Measurements from ENCODE around the gene ERMARD. TPM values are rescaled to one million over a fixed set of nuclear protein-coding genes. Genes with fewer than 3 reads are reported as not detected.

Gene ERMARD
- total RNA-seq, 4 donors from 2014 or later, result 14.6 to 49.1 (median 20.4) TPM

- peaks cover 10% of the 10 kb centered on the region for H3K4me1 ChIP-seq
- H3K9me3 ChIP-seq, result no peaks in the 10 kb centered on the region
- no peak overlapping the region for H3K4me3 ChIP-seq
- TF ChIP-seq POLR2A (IDR thresholded peaks at IDR 0.05), result no peak
- TF ChIP-seq POLR2AphosphoS5 (IDR thresholded peaks at IDR 0.05), result no peak
- TF ChIP-seq EP300 (IDR thresholded peaks at IDR 0.05), result no peak
- H3K36me3 ChIP-seq, result no peaks in the 10 kb centered on the region
- H3K27ac ChIP-seq, result no peak overlapping the region
- peaks cover 19% of the 10 kb centered on the region for H3K27me3 ChIP-seq
- WGBS, result 83% methylated on average over 31 of the region's 31 CpGs
- DNase-seq (ENCODE audit: low spot score in 2 of 2), result peak in 1 of 2 donors; percentile 75
These were observed 50.2 kb downstream of the ERMARD start for GRCh38 chr6:169801396-169802160.

GRCh38 chr6:169802790-169803189 lies 51.4 kb downstream of the ERMARD start:
- Histone ChIP-seq H3K4me1 (peaks cover 10% of the 10 kb centered on the region), H3K9me3 (no peaks in the 10 kb centered on the region), H3K4me3 (no peak overlapping the region), H3K27me3 (peaks cover 22% of the 10 kb centered on the region), H3K27ac (no peak overlapping the region), H3K36me3 (no peaks in the 10 kb centered on the region)
- TF ChIP-seq EP300 (IDR thresholded peaks at IDR 0.05), result no peak
- TF ChIP-seq CTCF (IDR thresholded peaks at IDR 0.05), result no peak
- TF ChIP-seq POLR2A (IDR thresholded peaks at IDR 0.05), result no peak
- TF ChIP-seq POLR2AphosphoS5 (IDR thresholded peaks at IDR 0.05), result no peak
- DNase-seq (ENCODE audit: low spot score in 2 of 2), result peak in 1 of 2 donors; percentile 56
- 90% methylated on average over 9 of the region's 9 CpGs for WGBS

- H3K4me3 ChIP-seq, result no peak overlapping the region
- peak in 1 of 2 donors; percentile 58 for DNase-seq (ENCODE audit: low spot score in 2 of 2)
- H3K9me3 ChIP-seq, result no peaks in the 10 kb centered on the region
- H3K27ac ChIP-seq, result no peak overlapping the region
- WGBS, result 74% methylated on average over 7 of the region's 7 CpGs
- peaks cover 22% of the 10 kb centered on the region for H3K27me3 ChIP-seq
- TF ChIP-seq EP300 (IDR thresholded peaks at IDR 0.05), result no peak
- TF ChIP-seq POLR2A (IDR thresholded peaks at IDR 0.05), result no peak
- TF ChIP-seq POLR2AphosphoS5 (IDR thresholded peaks at IDR 0.05), result no peak
- TF ChIP-seq CTCF (IDR thresholded peaks at IDR 0.05), result no peak
- H3K36me3 ChIP-seq, result no peaks in the 10 kb centered on the region
- H3K4me1 ChIP-seq, result peaks cover 10% of the 10 kb centered on the region
These were observed 51.9 kb downstream of the ERMARD start for GRCh38 chr6:169803271-169803811.

- Histone ChIP-seq H3K36me3 (no peaks in the 10 kb centered on the region), H3K27ac (no peak overlapping the region), H3K4me1 (peaks cover 10% of the 10 kb centered on the region), H3K4me3 (no peak overlapping the region), H3K27me3 (peaks cover 22% of the 10 kb centered on the region), H3K9me3 (no peaks in the 10 kb centered on the region)
- 96% methylated on average over 3 of the region's 3 CpGs for WGBS
- DNase-seq (ENCODE audit: low spot score in 2 of 2), result no peak
- TF ChIP-seq CTCF (IDR thresholded peaks at IDR 0.05) (no peak), POLR2AphosphoS5 (IDR thresholded peaks at IDR 0.05) (no peak), POLR2A (IDR thresholded peaks at IDR 0.05) (no peak), EP300 (IDR thresholded peaks at IDR 0.05) (no peak)
These were observed 52.5 kb downstream of the ERMARD start for GRCh38 chr6:169803816-169804340.

GRCh38 chr6:169804427-169804826 lies 53.0 kb downstream of the ERMARD start:
- no peaks in the 10 kb centered on the region for H3K9me3 ChIP-seq
- no peaks in the 10 kb centered on the region for H3K36me3 ChIP-seq
- no peak for DNase-seq (ENCODE audit: low spot score in 2 of 2)
- H3K4me1 ChIP-seq, result peaks cover 10% of the 10 kb centered on the region
- TF ChIP-seq POLR2A (IDR thresholded peaks at IDR 0.05) (no peak), CTCF (IDR thresholded peaks at IDR 0.05) (no peak), POLR2AphosphoS5 (IDR thresholded peaks at IDR 0.05) (no peak), EP300 (IDR thresholded peaks at IDR 0.05) (no peak)
- no peak overlapping the region for H3K4me3 ChIP-seq
- H3K27me3 ChIP-seq, result peaks cover 22% of the 10 kb centered on the region
- no peak overlapping the region for H3K27ac ChIP-seq
